Upper lobe of right lung (tissue), 1 donor: ENCODE results near the gene STK33. TPM values are rescaled to one million over a fixed set of nuclear protein-coding genes. Genes with fewer than 3 reads are reported as not detected.

Source experiments
- ATAC-seq: fragments of 200-7000 bp; cut with Tn5 transposase; one replicate; pipeline ENCODE4 v1.9.1; 2020; ENCODE audit warnings: mild to moderate bottlenecking, moderate library complexity
- DNase-seq: peaks from one replicate; pipeline ENCODE4 v3.0.0-alpha.2; 2020
- H3K27ac ChIP-seq: fragments of 200-600 bp; one replicate; pipeline ENCODE4 v1.8.0; 2022
- H3K27me3 ChIP-seq: fragments of 200-600 bp; one replicate; pipeline ENCODE4 v1.8.0; 2022; ENCODE audit warnings: mild to moderate bottlenecking
- H3K36me3 ChIP-seq: fragments of 200-600 bp; one replicate; pipeline ENCODE4 v1.8.0; 2022
- H3K4me1 ChIP-seq: fragments of 200-600 bp; one replicate; pipeline ENCODE4 v1.8.0; 2022
- H3K4me3 ChIP-seq: fragments of 200-600 bp; one replicate; pipeline ENCODE4 v1.8.0; 2022; ENCODE audit warnings: mild to moderate bottlenecking
- H3K9me3 ChIP-seq: fragments of 200-600 bp; one replicate; pipeline ENCODE4 v1.8.0; 2022
- intact Hi-C: fragments of 100-400 bp; cut with DNase I; formaldehyde crosslinking; loops from one replicate; pipeline ENCODE4 v1.11.0; 2022
- total RNA-seq: library from RNA; stranded (reverse); fragmentation: NEBNext Ultra II Directional; extraction: Animal tissue kit (Norgen Biotek cat#: 25700); gene quantifications from one replicate; pipeline ENCODE4 v1.2.1, GENCODE V29; 2021
- TF ChIP-seq, protein P1 (sequence below): fragments of 200-600 bp; IDR thresholded peaks from one replicate; pipeline ENCODE4 v1.8.0; 2022; ENCODE audit warnings: antibody characterized with exemption
- donor health status: DM: no; HTN: yes; CAD: no; lungs with severe emphysema.

Gene STK33
- total RNA-seq, 1 donor from 2014 or later = 9.4 TPM

DNA sequence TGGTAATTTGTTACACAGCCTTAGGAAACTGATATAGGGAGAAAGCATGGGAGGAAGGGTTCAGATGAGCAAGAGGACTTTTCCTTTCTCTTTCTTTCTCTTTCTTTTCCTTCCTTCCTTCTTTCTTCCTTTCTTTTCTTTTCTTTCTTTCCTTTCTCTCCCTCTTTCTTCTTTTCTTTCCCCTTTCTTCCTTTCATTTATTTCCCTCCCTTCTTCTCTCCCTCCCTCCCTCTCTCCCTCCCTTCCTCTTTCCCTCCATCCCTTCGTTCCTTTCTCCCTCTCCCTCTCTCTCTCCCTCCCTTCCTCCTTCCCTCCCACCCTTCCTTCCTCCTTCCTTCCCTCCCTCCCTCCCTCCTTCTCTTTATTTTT, 222.5 kb downstream of the STK33 start:
- intact Hi-C loops = no loop called here
- no peaks in the 10 kb centered on the region for H3K27me3 ChIP-seq
- H3K27ac ChIP-seq = no peak overlapping the region
- ATAC-seq (no peak), DNase-seq (no peak)
- H3K4me1 ChIP-seq = no peaks in the 10 kb centered on the region
- no peak overlapping the region for H3K4me3 ChIP-seq
- TF ChIP-seq, protein P1, sequence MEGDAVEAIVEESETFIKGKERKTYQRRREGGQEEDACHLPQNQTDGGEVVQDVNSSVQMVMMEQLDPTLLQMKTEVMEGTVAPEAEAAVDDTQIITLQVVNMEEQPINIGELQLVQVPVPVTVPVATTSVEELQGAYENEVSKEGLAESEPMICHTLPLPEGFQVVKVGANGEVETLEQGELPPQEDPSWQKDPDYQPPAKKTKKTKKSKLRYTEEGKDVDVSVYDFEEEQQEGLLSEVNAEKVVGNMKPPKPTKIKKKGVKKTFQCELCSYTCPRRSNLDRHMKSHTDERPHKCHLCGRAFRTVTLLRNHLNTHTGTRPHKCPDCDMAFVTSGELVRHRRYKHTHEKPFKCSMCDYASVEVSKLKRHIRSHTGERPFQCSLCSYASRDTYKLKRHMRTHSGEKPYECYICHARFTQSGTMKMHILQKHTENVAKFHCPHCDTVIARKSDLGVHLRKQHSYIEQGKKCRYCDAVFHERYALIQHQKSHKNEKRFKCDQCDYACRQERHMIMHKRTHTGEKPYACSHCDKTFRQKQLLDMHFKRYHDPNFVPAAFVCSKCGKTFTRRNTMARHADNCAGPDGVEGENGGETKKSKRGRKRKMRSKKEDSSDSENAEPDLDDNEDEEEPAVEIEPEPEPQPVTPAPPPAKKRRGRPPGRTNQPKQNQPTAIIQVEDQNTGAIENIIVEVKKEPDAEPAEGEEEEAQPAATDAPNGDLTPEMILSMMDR = no peak
- H3K9me3 ChIP-seq = no peaks in the 10 kb centered on the region
- no peaks in the 10 kb centered on the region for H3K36me3 ChIP-seq

- no peak overlapping the region for H3K4me3 ChIP-seq
- no peaks in the 10 kb centered on the region for H3K27me3 ChIP-seq
- ATAC-seq (no peak), DNase-seq (no peak)
- H3K4me1 ChIP-seq = no peaks in the 10 kb centered on the region
- TF ChIP-seq, protein P1 = no peak
- no peak overlapping the region for H3K27ac ChIP-seq
- no peaks in the 10 kb centered on the region for H3K36me3 ChIP-seq
- H3K9me3 ChIP-seq = no peaks in the 10 kb centered on the region
- intact Hi-C loops = no loop called here
These were observed 223.1 kb downstream of the STK33 start for GRCh38 chr11:8370812-8371515.

DNA sequence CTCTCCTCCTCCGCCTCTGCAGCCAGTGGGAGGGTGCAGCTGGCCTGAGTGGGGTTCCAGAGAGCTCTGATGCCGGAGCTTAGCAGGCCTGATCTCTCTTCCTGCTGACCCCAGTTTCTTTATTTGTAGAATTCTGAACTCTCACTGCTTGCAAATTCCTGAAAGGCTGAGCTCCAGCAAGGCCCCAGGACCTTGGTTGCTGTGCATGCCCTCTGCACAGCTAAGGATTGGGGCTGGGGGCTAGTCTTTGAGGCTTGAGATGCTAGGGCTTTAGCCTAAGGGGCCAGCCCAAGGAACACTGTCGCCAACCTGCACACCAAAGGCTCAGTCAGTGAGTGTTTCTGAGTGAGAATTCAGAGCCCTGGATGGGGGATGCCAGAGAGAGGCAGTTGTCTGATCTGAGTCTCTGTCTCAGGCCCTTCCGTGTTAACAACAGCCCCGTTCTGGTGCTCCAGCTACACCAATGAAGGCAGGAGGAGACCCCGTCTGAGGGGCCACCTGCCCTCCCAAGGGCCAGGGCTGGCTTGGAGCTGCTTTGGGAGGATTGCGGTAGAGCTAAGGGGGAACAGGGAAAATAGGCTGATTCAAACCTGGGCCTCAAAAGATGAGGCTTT, 224.3 kb downstream of the STK33 start:
- H3K4me3 ChIP-seq = no peak overlapping the region
- no peaks in the 10 kb centered on the region for H3K9me3 ChIP-seq
- intact Hi-C loops = no loop called here
- H3K36me3 ChIP-seq = no peaks in the 10 kb centered on the region
- H3K27ac ChIP-seq = no peak overlapping the region
- DNase-seq (no peak), ATAC-seq (no peak)
- H3K4me1 ChIP-seq = no peaks in the 10 kb centered on the region
- H3K27me3 ChIP-seq = no peaks in the 10 kb centered on the region
- TF ChIP-seq, protein P1 = no peak

- no peak overlapping the region for H3K27ac ChIP-seq
- no peaks in the 10 kb centered on the region for H3K9me3 ChIP-seq
- no peaks in the 10 kb centered on the region for H3K36me3 ChIP-seq
- no peaks in the 10 kb centered on the region for H3K4me1 ChIP-seq
- DNase-seq = no peak
- ATAC-seq = no peak
- TF ChIP-seq, protein P1 = no peak
- intact Hi-C loops = no loop called here
- H3K27me3 ChIP-seq = no peaks in the 10 kb centered on the region
- no peak overlapping the region for H3K4me3 ChIP-seq
These were observed 225.3 kb downstream of the STK33 start for GRCh38 chr11:8368772-8369171.

DNA sequence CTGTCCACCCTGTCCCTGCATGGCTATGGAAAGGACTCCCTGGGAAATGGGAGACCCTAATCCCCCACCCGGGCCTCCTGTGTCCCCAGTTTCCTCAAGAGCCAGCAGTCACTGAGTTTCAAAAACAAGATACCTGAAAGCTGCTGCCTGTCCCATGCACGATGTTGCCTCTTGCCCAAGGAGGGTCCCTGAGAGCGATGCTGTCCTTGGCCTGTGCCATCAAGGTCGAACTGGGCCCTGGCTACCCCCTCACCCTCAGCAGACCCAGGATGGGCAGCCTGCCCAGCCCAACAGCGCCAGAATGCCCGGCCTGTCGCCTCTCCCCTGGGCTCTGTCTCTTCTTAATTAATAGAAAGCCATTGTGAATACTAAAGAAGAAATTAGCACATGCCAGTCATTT, 225.8 kb downstream of the STK33 start:
- H3K27ac ChIP-seq = no peak overlapping the region
- no peaks in the 10 kb centered on the region for H3K36me3 ChIP-seq
- no peaks in the 10 kb centered on the region for H3K9me3 ChIP-seq
- ATAC-seq (no peak), DNase-seq (no peak)
- no peaks in the 10 kb centered on the region for H3K4me1 ChIP-seq
- TF ChIP-seq, protein P1 = no peak
- no peaks in the 10 kb centered on the region for H3K27me3 ChIP-seq
- H3K4me3 ChIP-seq = no peak overlapping the region
- intact Hi-C loops = no loop called here
